HL-60 (cell line): Measurements from ENCODE around the gene RPL5.

Source experiments
- GABPA ChIP-seq: IDR thresholded peaks from 2 replicates; pipeline ENCODE4 v1.6.1; 2012; ENCODE audit warnings: low read depth
- POLR2AphosphoS5 ChIP-seq: IDR thresholded peaks from 2 replicates; pipeline ENCODE4 v1.6.1; 2012; ENCODE audit warnings: low read depth
- SPI1 ChIP-seq: IDR thresholded peaks from 2 replicates; pipeline ENCODE4 v1.6.1; 2012; ENCODE audit warnings: low read depth, mild to moderate bottlenecking, borderline replicate concordance
- TF ChIP-seq, protein P1 (sequence below): IDR thresholded peaks from one replicate; pipeline ENCODE4 v1.5.1; 2011; ENCODE audit warnings: low read length, control low read depth, inconsistent platforms; ENCODE audit not compliant: insufficient read depth
- TF ChIP-seq, protein P2 (sequence below): IDR thresholded peaks from 2 replicates; pipeline ENCODE4 v1.6.1; 2012; ENCODE audit warnings: low read depth; ENCODE audit not compliant: insufficient replicate concordance

DNA sequence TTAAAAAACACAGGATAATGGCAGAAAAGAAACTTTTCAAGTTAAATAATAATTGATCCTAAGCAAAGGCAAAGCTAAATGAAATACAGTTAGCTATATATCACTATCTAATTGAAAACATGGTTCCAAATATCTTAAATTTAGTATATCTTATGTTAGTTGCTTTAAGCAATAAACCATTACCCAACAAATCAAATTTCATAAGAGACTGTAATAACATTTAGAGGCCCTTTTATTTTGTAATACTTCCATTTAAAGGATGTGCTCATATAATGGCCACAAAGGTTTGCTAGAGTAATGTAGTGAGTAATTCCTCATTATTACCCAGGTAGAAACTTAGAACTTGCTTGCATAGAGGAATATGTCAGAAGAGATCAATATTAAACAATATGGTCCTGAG, 32.3 kb downstream of the RPL5 start:
- TF ChIP-seq, protein P1, sequence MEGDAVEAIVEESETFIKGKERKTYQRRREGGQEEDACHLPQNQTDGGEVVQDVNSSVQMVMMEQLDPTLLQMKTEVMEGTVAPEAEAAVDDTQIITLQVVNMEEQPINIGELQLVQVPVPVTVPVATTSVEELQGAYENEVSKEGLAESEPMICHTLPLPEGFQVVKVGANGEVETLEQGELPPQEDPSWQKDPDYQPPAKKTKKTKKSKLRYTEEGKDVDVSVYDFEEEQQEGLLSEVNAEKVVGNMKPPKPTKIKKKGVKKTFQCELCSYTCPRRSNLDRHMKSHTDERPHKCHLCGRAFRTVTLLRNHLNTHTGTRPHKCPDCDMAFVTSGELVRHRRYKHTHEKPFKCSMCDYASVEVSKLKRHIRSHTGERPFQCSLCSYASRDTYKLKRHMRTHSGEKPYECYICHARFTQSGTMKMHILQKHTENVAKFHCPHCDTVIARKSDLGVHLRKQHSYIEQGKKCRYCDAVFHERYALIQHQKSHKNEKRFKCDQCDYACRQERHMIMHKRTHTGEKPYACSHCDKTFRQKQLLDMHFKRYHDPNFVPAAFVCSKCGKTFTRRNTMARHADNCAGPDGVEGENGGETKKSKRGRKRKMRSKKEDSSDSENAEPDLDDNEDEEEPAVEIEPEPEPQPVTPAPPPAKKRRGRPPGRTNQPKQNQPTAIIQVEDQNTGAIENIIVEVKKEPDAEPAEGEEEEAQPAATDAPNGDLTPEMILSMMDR: no peak
- TF ChIP-seq POLR2AphosphoS5 (no peak), SPI1 (no peak), GABPA (no peak)
- TF ChIP-seq, protein P2, sequence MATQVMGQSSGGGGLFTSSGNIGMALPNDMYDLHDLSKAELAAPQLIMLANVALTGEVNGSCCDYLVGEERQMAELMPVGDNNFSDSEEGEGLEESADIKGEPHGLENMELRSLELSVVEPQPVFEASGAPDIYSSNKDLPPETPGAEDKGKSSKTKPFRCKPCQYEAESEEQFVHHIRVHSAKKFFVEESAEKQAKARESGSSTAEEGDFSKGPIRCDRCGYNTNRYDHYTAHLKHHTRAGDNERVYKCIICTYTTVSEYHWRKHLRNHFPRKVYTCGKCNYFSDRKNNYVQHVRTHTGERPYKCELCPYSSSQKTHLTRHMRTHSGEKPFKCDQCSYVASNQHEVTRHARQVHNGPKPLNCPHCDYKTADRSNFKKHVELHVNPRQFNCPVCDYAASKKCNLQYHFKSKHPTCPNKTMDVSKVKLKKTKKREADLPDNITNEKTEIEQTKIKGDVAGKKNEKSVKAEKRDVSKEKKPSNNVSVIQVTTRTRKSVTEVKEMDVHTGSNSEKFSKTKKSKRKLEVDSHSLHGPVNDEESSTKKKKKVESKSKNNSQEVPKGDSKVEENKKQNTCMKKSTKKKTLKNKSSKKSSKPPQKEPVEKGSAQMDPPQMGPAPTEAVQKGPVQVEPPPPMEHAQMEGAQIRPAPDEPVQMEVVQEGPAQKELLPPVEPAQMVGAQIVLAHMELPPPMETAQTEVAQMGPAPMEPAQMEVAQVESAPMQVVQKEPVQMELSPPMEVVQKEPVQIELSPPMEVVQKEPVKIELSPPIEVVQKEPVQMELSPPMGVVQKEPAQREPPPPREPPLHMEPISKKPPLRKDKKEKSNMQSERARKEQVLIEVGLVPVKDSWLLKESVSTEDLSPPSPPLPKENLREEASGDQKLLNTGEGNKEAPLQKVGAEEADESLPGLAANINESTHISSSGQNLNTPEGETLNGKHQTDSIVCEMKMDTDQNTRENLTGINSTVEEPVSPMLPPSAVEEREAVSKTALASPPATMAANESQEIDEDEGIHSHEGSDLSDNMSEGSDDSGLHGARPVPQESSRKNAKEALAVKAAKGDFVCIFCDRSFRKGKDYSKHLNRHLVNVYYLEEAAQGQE: no peak
